ENCODE measurements around the gene UBE2G1.

- no peak for TF ChIP-seq REST (IDR thresholded peaks at IDR 0.05; ENCODE audit: insufficient read depth in 1 of 2, low read depth in 2 of 2, low read length in 2 of 2)
- TF ChIP-seq POLR2AphosphoS5 (IDR thresholded peaks at IDR 0.05; ENCODE audit: low read depth, low read length): no peak
- no peak for TF ChIP-seq TAF1 (IDR thresholded peaks at IDR 0.05; ENCODE audit: borderline replicate concordance, insufficient read depth, low read length)
- TF ChIP-seq FOXP2 (optimal IDR thresholded peaks at IDR 0.05; ENCODE audit: borderline replicate concordance, extremely low read depth, extremely low read length, insufficient read depth): no peak
- no peak for TF ChIP-seq SIN3A (IDR thresholded peaks at IDR 0.05; ENCODE audit: borderline replicate concordance, insufficient read depth, low read length)
These were observed 36.6 kb downstream of the UBE2G1 start for GRCh38 chr17:4329838-4330237.
